ENCODE results near the gene CALY. TPM values are rescaled to one million over a fixed set of nuclear protein-coding genes. Genes with fewer than 3 reads are reported as not detected.

CALY gene
- total RNA-seq, 1 donor from 2014 or later = not detected

DNA sequence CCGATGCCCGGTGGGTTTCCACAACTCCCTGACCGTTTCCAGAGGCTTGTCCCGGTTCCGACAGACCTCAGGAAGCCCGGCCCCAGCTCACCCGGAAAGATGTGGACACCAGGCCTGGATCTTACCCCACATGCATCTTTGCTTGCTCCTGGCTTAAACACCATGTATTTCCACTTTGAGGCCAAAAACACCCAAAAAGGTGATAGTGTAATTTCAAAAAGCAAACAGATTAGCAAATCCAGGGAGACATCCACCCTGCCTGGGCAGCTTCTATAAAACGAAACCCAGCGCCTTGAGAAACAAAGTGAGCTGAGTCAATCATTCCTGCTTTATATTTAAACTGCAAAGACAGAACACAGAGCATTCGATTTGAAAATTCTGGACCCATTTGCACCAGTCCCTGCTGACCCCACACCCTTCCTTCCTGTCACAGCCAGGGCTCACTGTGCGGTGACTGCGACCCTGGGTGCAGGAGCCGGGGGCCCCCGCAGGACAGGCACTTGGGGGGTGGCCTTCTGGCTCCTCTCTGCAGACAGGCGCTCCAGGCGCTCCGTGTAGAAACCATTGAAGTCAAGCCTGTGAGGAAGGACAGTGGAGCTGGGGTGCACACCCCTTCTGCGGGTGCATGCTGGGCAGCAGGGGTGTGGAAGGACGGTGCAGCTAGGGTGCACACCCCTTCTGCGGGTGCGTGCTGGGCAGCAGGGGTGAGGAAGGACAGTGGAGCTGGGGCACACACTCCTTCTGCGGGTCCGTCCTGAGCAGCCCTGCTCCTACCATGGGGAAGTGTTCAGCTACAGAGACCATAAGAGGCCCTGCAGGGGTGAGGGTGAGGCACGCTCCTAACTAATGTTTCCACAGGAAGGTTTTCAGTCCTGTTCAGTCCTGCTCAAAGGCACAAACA is 57.1 kb downstream of the CALY start:
- intact Hi-C loops (cut with DNase I) = no loop called here
- DNase-seq (ENCODE audit: low spot score) = no peak

GRCh38 chr10:133278577-133279265 is 58.0 kb downstream of the CALY start:
- intact Hi-C loops (cut with DNase I) = no loop called here
- peak; percentile 95 for DNase-seq (ENCODE audit: low spot score)

DNA sequence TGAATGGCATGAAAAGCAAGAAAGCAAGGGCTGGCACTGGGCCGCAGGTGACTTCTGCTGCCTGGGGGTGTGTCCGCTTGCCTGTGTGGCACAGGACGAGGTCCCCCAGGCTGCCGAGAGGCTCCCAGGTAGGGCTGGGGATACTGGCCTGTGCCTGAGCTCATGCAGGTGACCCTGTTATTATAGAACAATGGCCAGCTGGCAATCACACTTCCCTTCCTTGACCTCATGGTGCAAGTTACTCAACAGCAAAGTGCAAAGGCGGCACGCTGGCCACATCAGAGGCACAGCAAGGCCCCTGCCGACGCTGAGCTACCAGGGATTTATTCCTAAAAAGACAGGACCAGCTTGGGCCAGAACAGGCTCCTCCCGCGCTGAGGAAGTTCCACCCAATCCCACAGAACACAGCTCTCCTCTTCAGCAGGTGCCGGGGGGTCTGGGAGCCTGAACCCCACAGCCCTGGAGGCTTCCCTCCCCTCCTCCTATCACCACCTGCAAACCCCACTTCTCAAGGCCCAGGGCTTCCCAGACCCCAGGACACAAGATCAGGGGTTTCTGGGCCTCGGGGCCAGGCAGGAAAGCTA is 58.6 kb downstream of the CALY start:
- no peak for DNase-seq (ENCODE audit: low spot score)

GRCh38 chr10:133277277-133277992 is 59.3 kb downstream of the CALY start:
- no peak for DNase-seq (ENCODE audit: low spot score)
- intact Hi-C loops (cut with DNase I) = no loop called here

More for the DNA sequence above, 58.6 kb downstream of the CALY start:
- intact Hi-C loops (cut with DNase I) = no loop called here

DNA sequence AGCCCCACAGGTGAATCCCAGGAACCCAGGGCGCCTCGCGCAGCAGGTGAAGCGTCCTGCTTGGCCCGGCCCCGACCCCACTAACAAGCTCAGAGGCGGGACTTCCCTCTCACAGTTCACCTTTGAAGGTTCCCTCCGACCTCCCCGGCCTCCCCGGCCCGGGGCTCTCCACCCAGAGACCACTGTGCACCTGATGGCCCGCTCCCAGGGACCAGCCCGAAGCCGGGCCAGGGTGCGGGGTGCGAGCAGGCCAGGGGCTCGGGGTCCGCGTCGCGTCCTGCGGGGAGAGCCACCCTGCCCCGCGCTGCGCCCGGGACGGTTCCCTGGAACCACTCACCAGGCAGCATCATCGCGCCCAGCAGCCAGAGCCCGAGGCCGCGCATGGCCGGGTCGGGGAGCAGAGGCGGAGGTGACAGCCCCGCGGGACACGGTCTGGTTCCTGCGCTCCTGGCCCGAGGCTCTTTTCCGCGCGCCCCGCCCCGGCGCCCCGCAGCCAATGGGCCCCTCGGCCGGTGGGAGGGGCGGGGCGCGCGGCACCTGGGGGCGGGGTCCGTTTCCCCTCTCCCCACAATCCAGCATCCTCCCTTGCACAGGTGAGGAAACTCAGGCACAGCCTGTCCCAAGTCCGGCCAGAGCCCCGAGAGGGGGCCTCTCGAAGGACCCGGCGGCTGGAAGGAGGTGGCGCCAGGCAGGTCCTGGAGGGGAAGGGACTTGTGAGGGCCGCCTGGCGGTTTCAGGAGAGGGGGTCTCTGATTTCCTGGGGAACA is 60.1 kb downstream of the CALY start, which contains the start of gene ADAM8:
Gene ADAM8 (minus strand): TSS at position 434 of the 767 bp plus-strand sequence. CDS start 51 bp downstream, at position 383.
- peak; percentile 92 for DNase-seq (ENCODE audit: low spot score)
- intact Hi-C loops (cut with DNase I) = no loop called here

DNA sequence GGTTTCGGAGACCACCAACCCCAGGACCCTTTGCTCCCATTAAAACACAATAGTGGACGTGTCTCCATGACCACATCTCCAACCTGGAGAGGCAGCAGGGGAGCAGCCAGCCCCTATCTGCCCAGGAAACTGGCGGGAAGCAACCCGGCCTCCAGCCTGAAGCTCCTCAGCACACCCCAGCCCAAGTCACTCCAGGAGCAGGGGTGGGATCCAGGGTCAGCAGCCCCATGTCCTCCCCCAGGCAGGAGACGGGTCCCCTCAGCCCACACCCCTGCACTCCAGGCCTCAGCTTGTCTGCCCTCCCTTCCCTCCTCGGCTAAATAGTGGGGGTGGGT is 60.6 kb downstream of the CALY start:
- intact Hi-C loops (cut with DNase I) = no loop called here
- no peak for DNase-seq (ENCODE audit: low spot score)

DNA sequence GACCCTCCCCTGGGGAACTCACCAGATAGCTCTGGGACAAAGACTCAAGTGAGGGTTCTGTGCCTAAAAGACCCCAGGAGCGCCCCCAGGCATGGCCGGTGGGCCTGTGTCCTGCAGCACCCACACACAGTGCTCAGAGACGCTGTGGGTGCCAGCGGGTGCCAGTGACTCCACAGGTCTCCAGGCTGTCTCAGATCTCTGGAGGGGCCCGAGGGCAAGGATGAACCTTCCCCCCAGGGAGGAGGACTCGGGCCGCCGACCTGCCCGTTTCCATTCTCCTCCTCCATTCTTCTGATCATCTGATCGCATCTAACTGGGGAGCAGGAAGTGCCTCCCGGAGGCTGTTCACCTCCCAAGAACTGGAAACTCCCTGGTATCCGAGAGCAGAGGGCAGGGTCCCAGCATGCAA is 61.0 kb downstream of the CALY start:
- intact Hi-C loops (cut with DNase I) = no loop called here
- DNase-seq (ENCODE audit: low spot score) = no peak

GRCh38 chr10:133274751-133275683 is 61.7 kb downstream of the CALY start:
- intact Hi-C loops (cut with DNase I) = no loop called here
- peak; percentile 92 for DNase-seq (ENCODE audit: low spot score)

Small RNAs within 50 kb of the gene (microRNA-seq; reads per million reads assigned to microRNA genes)
- not detected for gene MIR3944

Other genes with a start within 250 kb of the CALY start
- gene ADGRA1, start 249.0 kb downstream of the CALY start, total RNA-seq = 0.19 TPM
- 0.05 TPM for gene KNDC1, start 176.7 kb downstream of the CALY start, total RNA-seq
- gene UTF1, start 106.7 kb downstream of the CALY start, total RNA-seq = not detected
- gene VENTX, start 99.0 kb downstream of the CALY start, total RNA-seq = 0.40 TPM
- 4.3 TPM for gene ADAM8, start 60.0 kb downstream of the CALY start, total RNA-seq
- gene TUBGCP2, start 28.0 kb downstream of the CALY start, total RNA-seq = 39.4 TPM
- gene ZNF511, start 28.0 kb downstream of the CALY start, total RNA-seq = 34.4 TPM
- gene PRAP1, start 10.5 kb upstream of the CALY start, total RNA-seq = not detected
- 6.1 TPM for gene FUOM, start 21.1 kb upstream of the CALY start, total RNA-seq
- gene ECHS1, start 36.5 kb upstream of the CALY start, total RNA-seq = 152 TPM
- gene PAOX, start 42.4 kb upstream of the CALY start, total RNA-seq = 2.9 TPM
- gene MTG1, start 57.3 kb upstream of the CALY start, total RNA-seq = 21.6 TPM
- not detected for gene SPRN, start 87.7 kb upstream of the CALY start, total RNA-seq
- gene SCART1, start 117.0 kb upstream of the CALY start, total RNA-seq = 1.0 TPM
- 2.2 TPM for gene CYP2E1, start 190.5 kb upstream of the CALY start, total RNA-seq
- 0.51 TPM for gene SYCE1, start 228.7 kb upstream of the CALY start, total RNA-seq